Heart left ventricle (tissue), 16 donors: ENCODE data around the gene PRTN3. TPM values are rescaled to one million over a fixed set of nuclear protein-coding genes. Genes with fewer than 3 reads are reported as not detected.

Experiments used
- ATAC-seq, 4 donors: fragments of 200-7000 bp; cut with Tn5 transposase; one replicate each; pipeline ENCODE4 v1.9.1; 2020 to 2022; ENCODE audit warnings: moderate library complexity in 4 of 4, mild to moderate bottlenecking in 3 of 4, moderate number of reproducible peaks in 1 of 4
- DNase-seq, 5 donors: peaks; one replicate each; pipeline ENCODE4 v3.0.0-alpha.2; 2020
- H3K27ac ChIP-seq, 12 donors: fragments of 200-600 bp; sonication (generic) in 4 of 12; one replicate each; pipeline versions ENCODE4 v1.5.0 to v1.8.0; 2016 to 2022; ENCODE audit warnings: mild to moderate bottlenecking in 2 of 12
- H3K27me3 ChIP-seq, 9 donors: fragments of 200-600 bp; sonication (generic) in 2 of 9; one replicate each; pipeline versions ENCODE4 v1.5.1 to v1.8.0; 2016 to 2022; ENCODE audit warnings: mild to moderate bottlenecking in 3 of 9
- H3K36me3 ChIP-seq, 9 donors: fragments of 200-600 bp; sonication (generic) in 2 of 9; one replicate each; pipeline versions ENCODE4 v1.5.0 to v1.8.0; 2018 to 2022; ENCODE audit warnings: mild to moderate bottlenecking in 2 of 9
- H3K4me1 ChIP-seq, 12 donors: fragments of 200-600 bp; sonication (generic) in 4 of 12; one replicate each; pipeline versions ENCODE4 v1.5.0 to v1.8.0; 2016 to 2022; ENCODE audit warnings: mild to moderate bottlenecking in 3 of 12
- H3K4me3 ChIP-seq, 12 donors: fragments of 200-600 bp; sonication (generic) in 4 of 12; one replicate each; pipeline versions ENCODE4 v1.5.0 to v1.8.0; 2017 to 2022; ENCODE audit warnings: mild to moderate bottlenecking in 9 of 12, moderate library complexity in 4 of 12
- H3K9me3 ChIP-seq, 12 donors: fragments of 200-600 bp; sonication (generic) in 4 of 12; one replicate each; pipeline versions ENCODE4 v1.5.0 to v1.8.0; 2016 to 2022; ENCODE audit warnings: mild to moderate bottlenecking in 1 of 12
- CTCF ChIP-seq, 12 donors: fragments of 200-600 bp; sonication (generic) in 4 of 12; IDR thresholded peaks; one replicate each; pipeline versions ENCODE4 v1.5.0 to v1.8.0; 2018 to 2022; ENCODE audit warnings: antibody characterized with exemption in 12 of 12, mild to moderate bottlenecking in 5 of 12
- POLR2A ChIP-seq, 2 donors: fragments of 450-650 bp; IDR thresholded peaks; one replicate each; pipeline ENCODE4 v1.6.1; 2017; ENCODE audit warnings: antibody characterized with exemption in 2 of 2, mild to moderate bottlenecking in 2 of 2, moderate library complexity in 2 of 2
- WGBS, 4 donors: extraction: QIAGEN DNeasy Blood & Tissue Kit in 2 of 4; methylation state at CpG; one replicate each; pipeline versions ENCODE4 v1.1.5 to v1.1.7; 2013 to 2018; 5-methylcytosine and 5-hydroxymethylcytosine counted together
- intact Hi-C, 10 donors: fragments of 100-400 bp; cut with DNase I; formaldehyde crosslinking; loops; one replicate each; pipeline versions ENCODE4 v1.11.1 to v1.14.2; 2022
- polyA plus RNA-seq, 2 donors: library from polyadenylated mRNA; stranded (reverse); fragments of 200-250 nt; gene quantifications; one replicate each; pipeline ENCODE4 v1.2.3, GENCODE V29; 2013
- total RNA-seq, 9 donors: library from RNA; depleted of rRNA in 2 of 9; stranded (reverse); fragments of >200 nt in 2 of 9; fragmentation: NEBNext Ultra II Directional in 3 of 9; extraction: Animal tissue kit (Norgen Biotek cat#: 25700) in 3 of 9; gene quantifications; one replicate each; pipeline versions ENCODE4 v1.1.0 to v1.2.4, GENCODE V29; 2016 to 2023
- donor health status: ischemic (EF 13 %, LVEDD 7.1; RV severe dilation, severe dysfunction).
- donor health status: healthy with polysubstance abuse.
- donor health status: DM: no; HTN: yes; CAD: no.
- donor health status: DM: no; HTN: no; CAD: no.
- donor health status: ischemic (EF 25% LVEDD 6.9; RV normal size, moderate dysfunction).
- donor health status: ischemic (EF 25% LVEDD 5.7; RV mildly dilated, moderate dysfunction).
- donor health status: healthy.
- donor health status: DM: yes; HTN: yes; CAD: no.
- donor health status: ischemic (EF 35%, LVEDD 5.7; RV mildly dilated, moderate dysfunction).
- donor health status: nonischemic (EF 11% LVEDD 7.7; RV severe dilation, severe dysfunction).
- donor health status: DM: yes; HTN: yes; CAD: no.
- donor health status: PGD.
- donor health status: ischemic (EF 29% LVEDD 5.4; RV normal size, mild dysfunction).
- donor health status: nonischemic (EF 23%, LVEDD 6.1; RV moderate dilation, normal function).

PRTN3 gene
- total and polyA plus RNA-seq, 11 donors: 0.11 to 0.40 TPM; not detected in 9

GRCh38 chr19:801030-801860 lies 39.6 kb upstream of the PRTN3 start:
- Histone ChIP-seq H3K27ac (peak overlapping the region in 11 of 12 donors; percentile 73 to 100 (median 99)), H3K27me3 (no peaks in the 10 kb centered on the region), H3K4me1 (peaks cover 26 to 76% (median 59%) of the 10 kb centered on the region in 12 donors), H3K4me3 (peak overlapping the region in 11 of 12 donors; percentile 2 to 99 (median 89)), H3K9me3 (no peaks in the 10 kb centered on the region), H3K36me3 (peaks cover 8 to 69% (median 35%) of the 10 kb centered on the region in 9 donors)
- ATAC-seq: peak; percentile 30 to 48 (median 39)
- intact Hi-C loops: no loop called here
- 16 to 30% (median 18%) methylated on average over 5 to 29 of the region's 29 CpGs for WGBS, 4 donors
- no peak for TF ChIP-seq POLR2A (IDR thresholded peaks at IDR 0.05)
- TF ChIP-seq CTCF (IDR thresholded peaks at IDR 0.05): no peak
- DNase-seq: peak; percentile 82 to 92 (median 87)

GRCh38 chr19:801861-802497 lies 38.8 kb upstream of the PRTN3 start:
- intact Hi-C loops: no loop called here
- Histone ChIP-seq H3K36me3 (peaks cover 8 to 76% (median 43%) of the 10 kb centered on the region in 9 donors), H3K4me3 (peak overlapping the region in 10 of 12 donors; percentile 25 to 99 (median 90)), H3K27ac (peak overlapping the region in 11 of 12 donors; percentile 39 to 100 (median 98)), H3K4me1 (peaks cover 26 to 74% (median 56%) of the 10 kb centered on the region in 12 donors), H3K9me3 (no peaks in the 10 kb centered on the region), H3K27me3 (no peaks in the 10 kb centered on the region)
- DNase-seq: peak; percentile 60 to 77 (median 70)
- ATAC-seq: peak in 3 of 4 donors; percentile 2 to 25 (median 6)
- WGBS, 4 donors: 16 to 24% (median 20%) methylated on average over 19 to 23 of the region's 23 CpGs
- TF ChIP-seq POLR2A (IDR thresholded peaks at IDR 0.05) (no peak), CTCF (IDR thresholded peaks at IDR 0.05) (no peak)

DNA sequence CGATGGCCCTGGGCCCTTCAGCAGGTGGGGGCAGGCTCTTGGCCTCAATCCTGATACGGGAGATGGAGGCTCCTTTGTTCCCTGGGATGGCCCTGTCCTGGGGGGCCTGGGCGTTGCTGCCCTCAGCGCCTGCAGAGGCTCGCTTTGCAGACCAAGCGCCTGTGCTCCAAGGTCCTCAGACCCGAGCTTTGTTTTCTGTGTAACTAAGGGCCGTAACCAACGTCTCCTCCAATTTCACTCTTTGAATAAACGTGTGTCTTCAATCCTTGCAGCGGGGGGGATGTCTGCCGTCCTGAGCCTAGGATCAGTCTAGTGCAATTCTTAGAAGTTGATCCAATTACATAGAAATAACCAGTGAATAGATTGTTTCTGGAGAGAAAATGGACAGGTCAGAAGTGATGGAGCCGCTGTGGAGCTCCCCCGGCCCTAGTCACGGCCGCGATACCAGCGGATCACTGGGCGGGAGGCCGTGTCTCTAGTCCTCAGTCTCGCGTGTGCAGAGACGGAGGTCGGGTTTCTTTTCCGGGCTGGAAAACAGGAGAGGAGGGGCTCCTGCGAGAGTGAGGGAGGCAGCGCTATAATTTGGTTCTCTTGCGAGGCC lies 38.2 kb upstream of the PRTN3 start:
- ATAC-seq: no peak
- DNase-seq: peak in 2 of 5 donors; percentile 19 to 21
- WGBS, 4 donors: 31 to 48% (median 40%) methylated on average over 21 to 28 of the region's 28 CpGs
- no peak for TF ChIP-seq POLR2A (IDR thresholded peaks at IDR 0.05)
- no peak for TF ChIP-seq CTCF (IDR thresholded peaks at IDR 0.05)
- H3K27ac ChIP-seq: peak overlapping the region in 11 of 12 donors; percentile 35 to 100 (median 95)
- peak overlapping the region in 9 of 12 donors; percentile 5 to 99 (median 90) for H3K4me3 ChIP-seq
- no peaks in the 10 kb centered on the region for H3K27me3 ChIP-seq
- intact Hi-C loops: no loop called here
- no peaks in the 10 kb centered on the region for H3K9me3 ChIP-seq
- peaks cover 11 to 82% (median 49%) of the 10 kb centered on the region in 9 donors for H3K36me3 ChIP-seq
- peaks cover 26 to 76% (median 56%) of the 10 kb centered on the region in 12 donors for H3K4me1 ChIP-seq
